ENCODE measurements around the gene GLIS2.

The GLIS2 gene

DNA sequence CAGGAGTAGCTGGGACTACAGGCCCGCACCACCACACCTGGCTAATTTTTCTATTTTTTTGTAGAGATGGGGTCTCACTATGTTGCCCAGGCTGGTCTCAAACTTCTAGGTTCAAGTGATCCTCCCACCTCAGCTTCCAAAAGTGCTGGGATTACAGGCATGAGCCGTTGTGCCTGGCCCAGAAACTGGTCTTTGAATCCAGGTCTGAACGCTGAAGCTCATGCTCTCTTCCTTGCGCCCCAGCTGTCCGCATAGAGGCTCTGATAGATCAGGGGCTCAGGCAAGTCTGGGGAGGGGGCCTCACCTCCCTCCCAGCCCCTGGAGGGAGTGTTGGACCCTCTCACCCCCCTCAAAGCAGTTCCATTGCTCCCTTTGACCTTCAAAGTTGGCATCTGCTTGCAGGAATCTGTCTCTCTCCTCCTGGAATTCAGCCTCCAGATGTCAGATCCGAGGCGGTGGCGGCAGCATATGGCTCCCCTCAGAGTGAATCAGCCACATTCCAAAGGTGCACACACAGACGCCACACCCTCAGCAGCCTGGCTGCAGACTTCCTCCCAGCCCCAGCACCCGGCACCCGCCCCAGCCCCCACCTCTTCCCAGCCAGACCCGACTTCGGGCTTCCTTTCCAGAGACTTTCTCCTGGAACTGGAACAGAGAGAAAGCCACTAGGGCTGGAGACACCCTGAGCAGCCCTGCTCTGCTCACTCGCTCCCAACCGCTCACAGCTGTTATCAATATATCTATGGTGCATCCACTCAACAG lies 16.9 kb upstream of the GLIS2 start:
- no peak for DNase-seq

GRCh38 chr16:4301177-4301576 lies 14.7 kb upstream of the GLIS2 start:
- no peak for DNase-seq

- no peak for DNase-seq
Measured at GRCh38 chr16:4301968-4302367, 13.9 kb upstream of the GLIS2 start.

GRCh38 chr16:4303973-4304372 lies 11.9 kb upstream of the GLIS2 start:
- DNase-seq: no peak

DNA sequence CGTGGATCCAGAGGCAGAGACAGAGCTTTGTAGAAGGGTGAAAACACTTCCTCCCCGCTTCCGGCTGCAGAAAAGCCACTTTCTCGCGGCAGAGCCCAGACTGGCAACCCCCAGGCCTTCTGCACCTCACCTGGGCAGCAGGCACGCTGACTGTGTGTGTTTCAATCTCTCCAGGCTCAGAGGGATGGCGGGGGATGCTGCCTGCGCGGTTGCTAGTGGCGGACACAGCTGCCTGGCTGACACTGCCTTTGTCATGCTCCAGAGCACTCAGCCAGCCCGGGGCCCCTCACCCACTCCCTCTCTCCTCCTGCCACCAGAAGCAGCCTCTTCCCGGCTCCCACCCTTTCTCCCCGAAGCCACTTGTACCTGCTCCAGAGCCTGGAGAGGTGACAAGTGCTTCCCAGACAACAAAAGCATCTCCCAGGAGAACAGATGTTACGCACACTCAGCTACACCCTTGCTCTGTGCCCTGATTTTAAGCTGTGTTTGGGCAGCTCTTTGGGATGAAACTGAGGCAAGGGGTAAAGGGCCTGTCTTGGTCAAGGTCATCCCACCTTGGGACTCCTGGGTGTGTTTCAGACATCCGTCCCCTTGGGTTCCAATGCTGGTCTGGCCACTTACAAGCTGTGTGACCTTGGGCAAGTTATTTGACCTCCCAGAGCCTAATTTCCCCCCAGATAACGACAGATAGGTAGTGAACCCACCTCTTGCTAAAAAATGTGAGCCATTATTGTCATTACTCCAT lies 9.2 kb upstream of the GLIS2 start:
- peak in 1 of 2 donors; percentile 40 for DNase-seq

DNA sequence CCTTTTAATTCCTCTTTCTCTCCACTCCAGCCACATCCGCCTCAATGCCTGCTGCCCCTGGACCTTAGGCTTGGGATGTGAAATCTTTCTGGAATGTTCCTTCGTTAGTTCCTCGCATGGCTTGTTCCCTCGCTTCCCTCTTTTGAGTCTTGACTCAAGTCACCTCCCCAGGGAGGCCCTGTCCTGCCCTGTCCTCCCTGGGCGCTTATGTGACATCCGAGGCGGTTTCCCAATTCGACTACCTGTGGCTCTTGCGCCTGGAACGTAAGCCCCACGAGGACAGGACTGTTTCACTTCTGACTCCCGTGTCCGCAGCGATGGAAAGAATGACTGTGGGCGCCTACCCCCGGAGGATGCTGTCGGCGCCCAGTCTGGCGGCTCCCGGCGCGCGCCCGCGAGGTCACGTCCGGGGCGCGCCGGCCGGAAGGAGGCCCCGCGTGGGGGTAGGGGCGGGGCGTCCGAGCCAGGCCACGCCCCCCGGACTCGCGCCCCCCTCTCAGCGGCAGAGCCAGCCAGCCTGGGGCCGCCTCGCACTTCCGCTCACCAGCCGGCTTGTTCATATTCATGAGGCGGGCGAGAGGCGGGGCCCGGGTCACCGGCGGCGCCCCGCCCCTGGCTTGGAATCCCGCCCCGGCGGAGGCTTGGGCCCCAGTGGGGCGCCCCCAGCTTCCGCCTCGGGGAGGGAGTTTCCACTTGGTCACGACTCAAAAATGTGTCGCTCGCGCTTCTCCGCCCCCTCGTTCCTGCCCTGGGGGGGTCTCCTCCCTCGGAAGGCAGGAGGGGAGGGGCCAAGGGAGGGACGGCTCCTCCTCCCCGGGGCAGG lies 8.4 kb upstream of the GLIS2 start:
- peak; percentile 94 to 97 for DNase-seq

- no peak for DNase-seq
Measured at GRCh38 chr16:4309102-4309832, 6.6 kb upstream of the GLIS2 start.

DNA sequence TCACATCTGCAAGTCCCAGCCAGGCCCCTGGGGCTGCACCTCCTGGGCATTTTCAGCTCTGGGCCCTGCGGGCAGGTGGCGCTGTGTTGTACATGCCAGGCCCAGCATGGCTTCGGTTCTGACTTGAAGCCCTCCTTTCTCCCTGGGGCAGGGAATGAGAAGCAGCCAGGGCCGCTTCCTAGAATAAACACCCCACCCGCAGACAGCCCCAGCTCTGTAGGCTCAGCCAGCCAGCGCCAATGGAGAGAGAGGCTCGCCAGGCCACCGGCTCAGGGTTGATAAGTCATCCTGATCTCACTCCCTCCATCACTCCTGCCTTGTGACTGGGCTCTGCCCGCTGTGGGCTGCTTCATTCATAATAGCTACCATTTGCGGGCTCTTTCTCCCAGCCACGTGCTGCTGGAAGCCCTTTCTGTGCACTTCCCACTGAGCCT lies 6.0 kb upstream of the GLIS2 start:
- peak; percentile 50 to 56 for DNase-seq

DNA sequence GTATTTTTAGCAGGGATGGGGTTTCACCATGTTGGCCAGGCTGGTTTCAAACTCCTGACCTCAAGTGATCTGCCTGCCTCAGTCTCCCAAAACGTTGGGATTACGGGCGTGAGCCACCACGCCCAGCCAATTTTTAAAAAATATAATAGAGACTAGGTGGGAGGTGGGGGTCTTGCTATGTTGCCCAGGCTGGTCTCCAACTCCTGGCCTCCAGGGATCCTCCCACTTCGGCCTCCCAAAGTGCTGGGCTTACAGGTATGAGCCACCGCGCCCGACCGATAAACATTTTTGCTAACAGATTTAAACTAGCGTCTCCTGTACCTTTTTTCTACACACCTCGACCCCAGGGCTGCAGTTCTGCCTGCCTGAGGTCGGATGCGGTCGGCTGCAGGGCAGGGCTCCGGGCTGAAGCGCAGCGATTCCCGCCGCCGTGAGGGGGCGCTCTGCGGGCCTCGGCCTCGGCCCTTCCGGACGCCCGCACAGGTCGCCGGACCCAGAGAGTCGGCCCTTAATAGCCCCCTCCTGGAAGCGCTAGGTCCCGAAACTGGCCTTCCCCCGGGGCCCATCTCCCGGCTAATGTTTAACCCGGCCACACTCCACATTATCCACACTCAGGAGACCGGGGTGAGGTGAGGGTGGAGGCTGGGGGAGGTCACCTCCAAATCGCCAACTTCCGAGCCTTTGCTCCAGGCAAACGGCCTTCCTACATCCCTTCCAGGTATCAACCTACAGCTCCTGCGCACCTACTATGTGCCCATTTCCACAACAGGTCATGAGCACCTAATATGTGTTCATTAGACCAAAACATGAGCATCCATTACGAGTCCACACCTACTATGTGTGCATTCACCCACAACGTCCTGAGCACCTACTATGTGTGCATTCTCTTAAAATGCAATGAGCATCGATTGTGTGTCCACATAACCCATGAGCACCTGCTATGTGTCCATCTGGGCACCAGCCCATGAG lies 2.0 kb upstream of the GLIS2 start:
- DNase-seq: no peak

- DNase-seq: peak in 1 of 2 donors; percentile 28
Measured at GRCh38 chr16:4314532-4315185, 1.2 kb upstream of the GLIS2 start.

DNA sequence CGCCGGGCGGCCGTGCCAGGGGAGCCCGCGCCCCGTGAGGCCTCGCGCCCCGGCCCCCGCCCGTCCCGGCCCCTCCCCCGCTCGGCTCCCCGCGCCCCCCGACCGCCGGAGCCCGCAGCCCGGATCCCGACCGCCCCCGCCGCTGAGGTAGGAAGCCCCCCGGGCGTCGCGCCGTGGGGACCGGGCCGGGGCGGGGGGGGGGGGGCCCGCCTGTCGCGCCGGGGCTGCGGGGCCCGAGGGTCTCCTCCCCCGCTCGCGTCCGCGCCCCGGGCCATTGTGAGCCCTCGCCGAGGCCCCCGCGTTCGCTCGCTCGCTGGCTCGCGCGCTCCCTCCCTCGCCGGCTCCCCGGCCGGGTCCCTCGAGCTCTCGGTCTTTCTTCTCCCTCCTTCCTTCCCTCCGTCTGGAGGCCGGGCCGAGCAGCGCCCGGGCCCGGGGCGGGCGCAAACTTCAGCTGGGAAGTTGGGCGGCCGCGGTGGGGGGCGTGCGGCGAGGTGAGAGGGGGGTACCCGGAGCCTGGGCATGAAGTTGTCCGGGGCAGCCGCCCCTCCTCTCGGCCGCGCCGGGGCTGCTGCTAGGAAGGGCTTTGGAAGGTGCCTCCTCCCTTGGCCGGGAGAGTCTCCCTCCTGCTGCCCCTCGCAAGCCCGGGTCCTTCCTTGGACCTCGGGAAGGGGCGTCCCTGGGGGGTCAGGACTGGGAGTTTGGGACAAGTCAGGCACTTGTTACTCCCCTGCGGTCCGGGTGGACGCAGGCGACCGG lies 419 bp downstream of the GLIS2 start:
- DNase-seq: no peak

- DNase-seq: no peak
Measured at GRCh38 chr16:4316864-4317531, 1.1 kb downstream of the GLIS2 start.

GRCh38 chr16:4317532-4318450 lies 1.9 kb downstream of the GLIS2 start:
- DNase-seq: no peak

DNA sequence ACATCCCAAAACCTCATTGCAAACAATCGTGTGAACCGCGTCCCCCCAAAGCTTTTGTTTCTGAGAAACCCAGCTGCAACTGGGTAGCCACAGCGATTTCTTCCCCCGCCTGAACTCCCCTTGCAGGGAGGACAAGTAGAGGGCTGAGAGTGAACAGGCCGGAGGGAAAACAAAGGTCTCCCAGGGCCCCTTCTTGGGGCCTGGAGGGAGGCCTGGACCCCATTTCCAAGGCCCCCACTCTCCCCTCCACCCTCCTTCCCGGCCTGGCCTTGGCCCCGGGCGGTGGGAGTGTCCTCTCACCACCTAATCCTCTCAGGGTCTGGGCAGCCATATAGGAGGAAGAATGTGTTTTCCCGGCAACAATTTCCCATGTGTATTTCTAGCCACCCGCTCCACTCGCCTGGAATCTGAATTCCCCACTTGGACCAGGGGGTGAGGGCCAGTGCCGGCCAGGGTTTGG lies 2.6 kb downstream of the GLIS2 start:
- DNase-seq: no peak

GRCh38 chr16:4318967-4319366 lies 3.1 kb downstream of the GLIS2 start:
- no peak for DNase-seq

GRCh38 chr16:4319454-4320421 lies 3.9 kb downstream of the GLIS2 start:
- DNase-seq: peak; percentile 49 to 59

GRCh38 chr16:4320571-4321137 lies 4.8 kb downstream of the GLIS2 start:
- DNase-seq: no peak

All from activated CD4-positive, alpha-beta T cell treated with anti-CD3 and anti-CD28 coated beads for 4 hours (primary cell).